Astrocyte (in vitro differentiated cells and primary cell): ENCODE results near the gene RUSF1. TPM values are rescaled to one million over a fixed set of nuclear protein-coding genes. Genes with fewer than 3 reads are reported as not detected.

Experiments
- DNase-seq: peaks from one replicate; pipeline ENCODE4 v3.0.0-alpha.2; 2010; ENCODE audit warnings: low read depth
- FAIRE-seq: peaks from 2 replicates; lab custom pipeline; 2011; peaks lifted over from hg19 to GRCh38; lab: Jason Lieb, UNC
- H2AFZ ChIP-seq: 2 replicates; pipeline ENCODE4 v1.6.0; 2012; ENCODE audit warnings: low read depth, low read length, inconsistent platforms
- H3K27ac ChIP-seq: 2 replicates; pipeline ENCODE4 v1.5.1; 2011; ENCODE audit warnings: low read depth, low read length, inconsistent platforms
- H3K27me3 ChIP-seq: 2 replicates; pipeline ENCODE4 v1.6.0; 2011; ENCODE audit warnings: low read length, inconsistent platforms; ENCODE audit not compliant: insufficient read depth
- H3K36me3 ChIP-seq: 2 replicates; pipeline ENCODE4 v1.5.1; 2011; ENCODE audit warnings: low read length, inconsistent platforms; ENCODE audit not compliant: insufficient read depth
- H3K4me1 ChIP-seq: 2 replicates; pipeline ENCODE4 v1.5.1; 2011; ENCODE audit warnings: low read length, inconsistent platforms; ENCODE audit not compliant: insufficient read depth
- H3K4me2 ChIP-seq: 2 replicates; pipeline ENCODE4 v1.6.0; 2012; ENCODE audit warnings: low read length, inconsistent platforms
- H3K4me3 ChIP-seq: 2 replicates; pipeline ENCODE4 v1.5.1; 2011; ENCODE audit warnings: low read depth, mild to moderate bottlenecking, low read length, inconsistent platforms; ENCODE audit not compliant: insufficient read depth
- H3K79me2 ChIP-seq: 2 replicates; pipeline ENCODE4 v1.6.0; 2012; ENCODE audit warnings: mild to moderate bottlenecking, low read length, inconsistent platforms; ENCODE audit not compliant: insufficient read depth
- H3K9ac ChIP-seq: 2 replicates; pipeline ENCODE4 v1.6.0; 2012; ENCODE audit warnings: mild to moderate bottlenecking, low read length, inconsistent platforms
- H3K9me3 ChIP-seq: 2 replicates; pipeline ENCODE4 v1.5.1; 2012; ENCODE audit warnings: low read depth, mild to moderate bottlenecking, low read length, inconsistent platforms; ENCODE audit not compliant: insufficient read depth
- H4K20me1 ChIP-seq: 2 replicates; pipeline ENCODE4 v1.6.0; 2012; ENCODE audit warnings: low read length, inconsistent platforms; ENCODE audit not compliant: insufficient read depth
- H3K27ac Mint-ChIP-seq: one replicate; pipeline ENCODE4 v1.8.0; 2021; ENCODE audit warnings: mild to moderate bottlenecking, mixed read lengths; ENCODE audit not compliant: unreplicated experiment
- H3K27me3 Mint-ChIP-seq: one replicate; pipeline ENCODE4 v1.8.0; 2021; ENCODE audit warnings: low read depth, mixed read lengths; ENCODE audit not compliant: unreplicated experiment
- H3K36me3 Mint-ChIP-seq: one replicate; pipeline ENCODE4 v1.8.0; 2021; ENCODE audit warnings: low read depth, mixed read lengths; ENCODE audit not compliant: unreplicated experiment
- H3K4me1 Mint-ChIP-seq: one replicate; pipeline ENCODE4 v1.8.0; 2021; ENCODE audit warnings: low read depth, mixed read lengths; ENCODE audit not compliant: unreplicated experiment
- H3K4me3 Mint-ChIP-seq: one replicate; pipeline ENCODE4 v1.8.0; 2021; ENCODE audit warnings: mild to moderate bottlenecking, moderate library complexity, mixed read lengths; ENCODE audit not compliant: unreplicated experiment
- H3K9me3 Mint-ChIP-seq: one replicate; pipeline ENCODE4 v1.8.0; 2021; ENCODE audit warnings: mild to moderate bottlenecking, mixed read lengths; ENCODE audit not compliant: unreplicated experiment
- CTCF ChIP-seq: IDR thresholded peaks from 2 replicates; pipeline ENCODE4 v1.5.1; 2011; ENCODE audit warnings: low read depth, mild to moderate bottlenecking, inconsistent platforms, low read length, moderate library complexity; ENCODE audit not compliant: insufficient read depth
- EZH2 ChIP-seq: IDR thresholded peaks from 2 replicates; pipeline ENCODE4 v1.6.1; 2012; ENCODE audit warnings: mild to moderate bottlenecking, low read length, inconsistent platforms; ENCODE audit not compliant: insufficient read depth
- total RNA-seq: library from RNA; stranded (reverse); gene quantifications from 2 replicates; pipeline ENCODE4 v1.2.1, GENCODE V29; 2021

The RUSF1 gene
- total RNA-seq, 1 donor from 2014 or later, result 33.9 TPM

- Histone ChIP-seq H3K27ac (no peak overlapping the region), H3K4me1 (peaks cover 31% of the 10 kb centered on the region), H3K36me3 (peaks cover 22% of the 10 kb centered on the region), H3K79me2 (peaks cover 36% of the 10 kb centered on the region), H4K20me1 (peaks cover 81% of the 10 kb centered on the region), H3K4me3 (no peak overlapping the region), H3K9ac (no peak overlapping the region), H2AFZ (no peak overlapping the region), H3K9me3 (peaks cover 4% of the 10 kb centered on the region), H3K27me3 (no peaks in the 10 kb centered on the region), H3K4me2 (no peak overlapping the region)
- H3K27me3 Mint-ChIP-seq, result no peaks in the 10 kb centered on the region
- H3K4me3 Mint-ChIP-seq, result peak overlapping the region; percentile 75
- FAIRE-seq (no peak), DNase-seq (no peak)
- no peaks in the 10 kb centered on the region for H3K9me3 Mint-ChIP-seq
- H3K36me3 Mint-ChIP-seq, result peaks cover 37% of the 10 kb centered on the region
- TF ChIP-seq EZH2 (no peak), CTCF (no peak)
- H3K27ac Mint-ChIP-seq, result peak overlapping the region; percentile 58
- H3K4me1 Mint-ChIP-seq, result peaks cover 25% of the 10 kb centered on the region
Measured at GRCh38 chr16:31477220-31478216, 30.7 kb downstream of the RUSF1 start.

GRCh38 chr16:31476303-31477219 is 31.6 kb downstream of the RUSF1 start:
- peak overlapping the region; percentile 76 for H3K4me3 Mint-ChIP-seq
- no peaks in the 10 kb centered on the region for H3K9me3 Mint-ChIP-seq
- peaks cover 25% of the 10 kb centered on the region for H3K4me1 Mint-ChIP-seq
- no peak for DNase-seq
- H3K79me2 ChIP-seq, result peaks cover 44% of the 10 kb centered on the region
- no peak overlapping the region for H3K27ac Mint-ChIP-seq
- no peak for FAIRE-seq
- no peak overlapping the region for H3K27ac ChIP-seq
- no peak overlapping the region for H3K9ac ChIP-seq
- H3K4me1 ChIP-seq, result peaks cover 32% of the 10 kb centered on the region
- H3K36me3 ChIP-seq, result peaks cover 22% of the 10 kb centered on the region
- H3K4me3 ChIP-seq, result no peak overlapping the region
- H4K20me1 ChIP-seq, result peaks cover 81% of the 10 kb centered on the region
- no peak overlapping the region for H2AFZ ChIP-seq
- peak overlapping the region; percentile 54 for H3K4me2 ChIP-seq
- H3K27me3 ChIP-seq, result no peaks in the 10 kb centered on the region
- peaks cover 36% of the 10 kb centered on the region for H3K36me3 Mint-ChIP-seq
- H3K9me3 ChIP-seq, result peaks cover 4% of the 10 kb centered on the region
- TF ChIP-seq CTCF, result no peak
- TF ChIP-seq EZH2, result no peak
- no peaks in the 10 kb centered on the region for H3K27me3 Mint-ChIP-seq
